Measurements from ENCODE around the gene FAM50B. TPM values are rescaled to one million over a fixed set of nuclear protein-coding genes. Genes with fewer than 3 reads are reported as not detected.

Gene FAM50B
- total RNA-seq, 3 donors from 2014 or later (not counting 1 experiment from before 2014, with no cell fraction given) = 1.9 to 4.7 (median 1.9) TPM

GRCh38 chr6:3822747-3823445 is 26.3 kb upstream of the FAM50B start:
- H3K4me1 Mint-ChIP-seq = no peaks in the 10 kb centered on the region
- TF ChIP-seq CTCF (IDR thresholded peaks at IDR 0.05) = no peak
- Histone ChIP-seq H3K27ac (ENCODE audit: low read length) (no peak overlapping the region), H3K27me3 (ENCODE audit: control insufficient read depth, insufficient read depth, low read length) (no peaks in the 10 kb centered on the region), H3K36me3 (ENCODE audit: control insufficient read depth, insufficient read depth, low read length) (no peaks in the 10 kb centered on the region), H3K4me3 (ENCODE audit: low read length) (no peak overlapping the region), H3K9me3 (ENCODE audit: control insufficient read depth, insufficient read depth, low read length) (no peaks in the 10 kb centered on the region), H3K4me1 (ENCODE audit: control insufficient read depth, insufficient read depth, low read length) (no peaks in the 10 kb centered on the region)
- H3K4me3 Mint-ChIP-seq = no peak overlapping the region
- H3K9me3 Mint-ChIP-seq = no peaks in the 10 kb centered on the region
- WGBS (ENCODE audit: insufficient coverage) = 95% methylated on average over 14 of the region's 14 CpGs
- DNase-seq (no peak), ATAC-seq (no peak)
- no peaks in the 10 kb centered on the region for H3K36me3 Mint-ChIP-seq
- H3K27ac Mint-ChIP-seq = no peak overlapping the region
- H3K27me3 Mint-ChIP-seq (ENCODE audit: low read depth in 2 of 2) = no peaks in the 10 kb centered on the region
- intact Hi-C loops (cut with micrococcal nuclease) = no loop called here

- Mint-ChIP-seq H3K27me3 (ENCODE audit: low read depth in 2 of 2) (peaks cover 0 to 3% of the 10 kb centered on the region in 2 donors), H3K27ac (no peak overlapping the region), H3K36me3 (no peaks in the 10 kb centered on the region), H3K4me1 (no peaks in the 10 kb centered on the region), H3K4me3 (no peak overlapping the region), H3K9me3 (no peaks in the 10 kb centered on the region)
- no peak overlapping the region for H3K27ac ChIP-seq (ENCODE audit: low read length)
- TF ChIP-seq CTCF (IDR thresholded peaks at IDR 0.05) = no peak
- no peaks in the 10 kb centered on the region for H3K9me3 ChIP-seq (ENCODE audit: control insufficient read depth, insufficient read depth, low read length)
- no peaks in the 10 kb centered on the region for H3K4me1 ChIP-seq (ENCODE audit: control insufficient read depth, insufficient read depth, low read length)
- no peaks in the 10 kb centered on the region for H3K27me3 ChIP-seq (ENCODE audit: control insufficient read depth, insufficient read depth, low read length)
- 96% methylated on average over 6 of the region's 6 CpGs for WGBS (ENCODE audit: insufficient coverage)
- ATAC-seq (no peak), DNase-seq (no peak)
- no peak overlapping the region for H3K4me3 ChIP-seq (ENCODE audit: low read length)
- intact Hi-C loops (cut with micrococcal nuclease) = no loop called here
- H3K36me3 ChIP-seq (ENCODE audit: control insufficient read depth, insufficient read depth, low read length) = no peaks in the 10 kb centered on the region
These were observed 25.5 kb upstream of the FAM50B start for GRCh38 chr6:3823671-3824070.

- H3K9me3 Mint-ChIP-seq = no peaks in the 10 kb centered on the region
- H3K4me1 Mint-ChIP-seq = no peaks in the 10 kb centered on the region
- Histone ChIP-seq H3K36me3 (ENCODE audit: control insufficient read depth, insufficient read depth, low read length) (no peaks in the 10 kb centered on the region), H3K27ac (ENCODE audit: low read length) (no peak overlapping the region), H3K4me1 (ENCODE audit: control insufficient read depth, insufficient read depth, low read length) (no peaks in the 10 kb centered on the region), H3K4me3 (ENCODE audit: low read length) (no peak overlapping the region), H3K27me3 (ENCODE audit: control insufficient read depth, insufficient read depth, low read length) (no peaks in the 10 kb centered on the region), H3K9me3 (ENCODE audit: control insufficient read depth, insufficient read depth, low read length) (no peaks in the 10 kb centered on the region)
- intact Hi-C loops (cut with micrococcal nuclease) = no loop called here
- WGBS (ENCODE audit: insufficient coverage) = 90% methylated on average over 15 of the region's 15 CpGs
- H3K4me3 Mint-ChIP-seq = no peak overlapping the region
- no peak overlapping the region for H3K27ac Mint-ChIP-seq
- TF ChIP-seq CTCF (IDR thresholded peaks at IDR 0.05) = no peak
- peaks cover 0 to 5% of the 10 kb centered on the region in 2 donors for H3K27me3 Mint-ChIP-seq (ENCODE audit: low read depth in 2 of 2)
- no peaks in the 10 kb centered on the region for H3K36me3 Mint-ChIP-seq
- DNase-seq (no peak), ATAC-seq (no peak)
These were observed 23.8 kb upstream of the FAM50B start for GRCh38 chr6:3825331-3825831.

Measured in natural killer cell (primary cell).